ENCODE data around the gene ACTL10.

- TF ChIP-seq CTCF (conservative IDR thresholded peaks at IDR 0.05) (no peak), EZH2 (IDR thresholded peaks at IDR 0.05; ENCODE audit: low read depth) (no peak)
Observed at GRCh38 chr20:33679758-33680485, 13.2 kb downstream of the ACTL10 start.
